ENCODE data around the gene DOCK3.
"Not testable (repeated sequence)": the region's sequence is repeated elsewhere in the genome, so short reads cannot be mapped to it uniquely, and the experiment has no call there.

DOCK3 gene

GRCh38 chr3:51264166-51264565 is 589.4 kb downstream of the DOCK3 start:
- DNase-seq, result not testable (repeated sequence)

GRCh38 chr3:51268132-51268531 is 593.4 kb downstream of the DOCK3 start:
- no peak for DNase-seq

- DNase-seq, result no peak
These were observed 594.7 kb downstream of the DOCK3 start for GRCh38 chr3:51269466-51269865.

GRCh38 chr3:51270559-51270958 is 595.8 kb downstream of the DOCK3 start:
- DNase-seq, result no peak

- no peak for DNase-seq
These were observed 596.4 kb downstream of the DOCK3 start for GRCh38 chr3:51271172-51271571.

- DNase-seq, result no peak
These were observed 599.3 kb downstream of the DOCK3 start for GRCh38 chr3:51274052-51274451.

GRCh38 chr3:51275111-51275805 is 600.5 kb downstream of the DOCK3 start:
- DNase-seq, result no peak

- no peak for DNase-seq
These were observed 601.3 kb downstream of the DOCK3 start for GRCh38 chr3:51276046-51276445.

GRCh38 chr3:51279448-51279847 is 604.7 kb downstream of the DOCK3 start:
- DNase-seq, result no peak

- DNase-seq, result no peak
These were observed 605.4 kb downstream of the DOCK3 start for GRCh38 chr3:51280176-51280575.

- DNase-seq, result no peak
These were observed 608.2 kb downstream of the DOCK3 start for GRCh38 chr3:51282931-51283330.

- DNase-seq, result no peak
These were observed 608.7 kb downstream of the DOCK3 start for GRCh38 chr3:51283421-51283820.

- DNase-seq, result no peak
These were observed 620.9 kb downstream of the DOCK3 start for GRCh38 chr3:51295625-51296024.

- no peak for DNase-seq
These were observed 622.6 kb downstream of the DOCK3 start for GRCh38 chr3:51297333-51297732.

GRCh38 chr3:51304230-51304629 is 629.5 kb downstream of the DOCK3 start:
- DNase-seq, result no peak

GRCh38 chr3:51306093-51306492 is 631.4 kb downstream of the DOCK3 start:
- no peak for DNase-seq

GRCh38 chr3:51307458-51307857 is 632.7 kb downstream of the DOCK3 start:
- no peak for DNase-seq

- DNase-seq, result not testable (repeated sequence)
These were observed 633.3 kb downstream of the DOCK3 start for GRCh38 chr3:51307945-51308607.

- DNase-seq, result peak; percentile 3
These were observed 636.3 kb downstream of the DOCK3 start for GRCh38 chr3:51311055-51311454.

- DNase-seq, result no peak
These were observed 653.5 kb downstream of the DOCK3 start for GRCh38 chr3:51328206-51328605.

GRCh38 chr3:51330046-51330445 is 655.3 kb downstream of the DOCK3 start:
- DNase-seq, result no peak

GRCh38 chr3:51332156-51332555 is 657.4 kb downstream of the DOCK3 start:
- no peak for DNase-seq

- DNase-seq, result no peak
These were observed 658.3 kb downstream of the DOCK3 start for GRCh38 chr3:51333021-51333420.

- no peak for DNase-seq
These were observed 661.5 kb downstream of the DOCK3 start for GRCh38 chr3:51336261-51336660.

GRCh38 chr3:51337666-51338065 is 662.9 kb downstream of the DOCK3 start:
- DNase-seq, result no peak

All from NCI-H1092 treated with DMSO at 0.1 percent for 48 hours (cell line).